Left ventricle myocardium inferior (tissue), 1 donor: Measurements from ENCODE around the gene FAM170B. TPM values are rescaled to one million over a fixed set of nuclear protein-coding genes. Genes with fewer than 3 reads are reported as not detected.

ENCODE experiments used
- DNase-seq: peaks from one replicate; pipeline ENCODE4 v3.0.0-alpha.2; 2020
- H3K27ac ChIP-seq: fragments of 200-600 bp; replicated peaks from 2 replicates; pipeline ENCODE4 v1.8.0; 2021
- H3K27me3 ChIP-seq: fragments of 200-600 bp; 2 replicates; pipeline ENCODE4 v1.8.0; 2021; ENCODE audit warnings: low read depth
- H3K36me3 ChIP-seq: fragments of 200-600 bp; 2 replicates; pipeline ENCODE4 v1.8.0; 2021
- H3K4me1 ChIP-seq: fragments of 200-600 bp; 2 replicates; pipeline ENCODE4 v1.8.0; 2021
- H3K4me3 ChIP-seq: fragments of 200-600 bp; 2 replicates; pipeline ENCODE4 v1.8.0; 2021; ENCODE audit warnings: mild to moderate bottlenecking, moderate library complexity
- H3K9me3 ChIP-seq: fragments of 200-600 bp; replicated peaks from 2 replicates; pipeline ENCODE4 v1.8.0; 2021
- intact Hi-C: fragments of 100-400 bp; cut with micrococcal nuclease; formaldehyde crosslinking; loops from one replicate; pipeline ENCODE4 v1.11.0; 2022
- total RNA-seq: library from RNA; stranded (reverse); fragmentation: NEBNext Ultra II Directional; extraction: Animal tissue kit (Norgen Biotek cat#: 25700); gene quantifications from one replicate; pipeline ENCODE4 v1.2.1, GENCODE V29; 2021
- TF ChIP-seq, protein P1 (sequence below): fragments of 200-600 bp; IDR thresholded peaks from 2 replicates; pipeline ENCODE4 v1.8.0; 2021; ENCODE audit warnings: antibody characterized with exemption, mild to moderate bottlenecking, borderline replicate concordance
- donor health status: DM: no; HTN: yes; CAD: no; lungs with severe emphysema.

FAM170B gene
- total RNA-seq, 1 donor from 2014 or later: not detected

GRCh38 chr10:49164559-49165188 lies 30.9 kb upstream of the FAM170B start:
- intact Hi-C loops: loop anchor here (10.0 kb wide), 1 partner anchor 180 kb away; no protein-coding TSS in a partner anchor
- Histone ChIP-seq H3K9me3 (no peaks in the 10 kb centered on the region), H3K4me1 (peaks cover 42% of the 10 kb centered on the region), H3K27me3 (no peaks in the 10 kb centered on the region), H3K27ac (no peak overlapping the region), H3K4me3 (no peak overlapping the region), H3K36me3 (peaks cover 21% of the 10 kb centered on the region)
- DNase-seq: no peak
- TF ChIP-seq, protein P1, sequence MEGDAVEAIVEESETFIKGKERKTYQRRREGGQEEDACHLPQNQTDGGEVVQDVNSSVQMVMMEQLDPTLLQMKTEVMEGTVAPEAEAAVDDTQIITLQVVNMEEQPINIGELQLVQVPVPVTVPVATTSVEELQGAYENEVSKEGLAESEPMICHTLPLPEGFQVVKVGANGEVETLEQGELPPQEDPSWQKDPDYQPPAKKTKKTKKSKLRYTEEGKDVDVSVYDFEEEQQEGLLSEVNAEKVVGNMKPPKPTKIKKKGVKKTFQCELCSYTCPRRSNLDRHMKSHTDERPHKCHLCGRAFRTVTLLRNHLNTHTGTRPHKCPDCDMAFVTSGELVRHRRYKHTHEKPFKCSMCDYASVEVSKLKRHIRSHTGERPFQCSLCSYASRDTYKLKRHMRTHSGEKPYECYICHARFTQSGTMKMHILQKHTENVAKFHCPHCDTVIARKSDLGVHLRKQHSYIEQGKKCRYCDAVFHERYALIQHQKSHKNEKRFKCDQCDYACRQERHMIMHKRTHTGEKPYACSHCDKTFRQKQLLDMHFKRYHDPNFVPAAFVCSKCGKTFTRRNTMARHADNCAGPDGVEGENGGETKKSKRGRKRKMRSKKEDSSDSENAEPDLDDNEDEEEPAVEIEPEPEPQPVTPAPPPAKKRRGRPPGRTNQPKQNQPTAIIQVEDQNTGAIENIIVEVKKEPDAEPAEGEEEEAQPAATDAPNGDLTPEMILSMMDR: peak; percentile 77

DNA sequence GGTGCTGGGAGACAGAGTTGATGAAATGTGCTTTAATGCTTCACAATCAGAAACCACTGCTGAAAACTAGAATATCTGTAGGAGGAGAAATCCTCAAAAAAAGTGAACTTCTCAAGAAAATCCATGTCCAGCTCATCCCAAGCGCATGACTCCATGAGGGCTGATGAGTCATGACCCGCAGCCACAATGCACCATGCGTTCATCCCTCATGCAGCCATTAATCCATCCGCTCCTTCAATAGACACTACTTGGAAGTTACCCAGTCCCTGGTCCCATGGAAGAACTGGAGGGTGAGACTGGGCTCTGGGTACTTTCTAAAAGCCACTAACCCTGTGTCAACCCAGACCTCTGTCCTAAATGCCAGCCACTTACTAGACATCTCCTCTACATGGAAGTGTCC lies 29.9 kb upstream of the FAM170B start:
- intact Hi-C loops: loop anchor here (10.0 kb wide), 1 partner anchor 179 kb away; no protein-coding TSS in a partner anchor

GRCh38 chr10:49162761-49163310 lies 29.0 kb upstream of the FAM170B start:
- H3K36me3 ChIP-seq: peaks cover 21% of the 10 kb centered on the region
- H3K27ac ChIP-seq: no peak overlapping the region
- TF ChIP-seq, protein P1: no peak
- intact Hi-C loops: loop anchor here (10.0 kb wide), 1 partner anchor 178 kb away; no protein-coding TSS in a partner anchor
- no peaks in the 10 kb centered on the region for H3K9me3 ChIP-seq
- H3K4me1 ChIP-seq: peaks cover 33% of the 10 kb centered on the region
- no peak overlapping the region for H3K4me3 ChIP-seq
- DNase-seq: no peak
- no peaks in the 10 kb centered on the region for H3K27me3 ChIP-seq

More for the DNA sequence above, 29.9 kb upstream of the FAM170B start:
- Histone ChIP-seq H3K9me3 (no peaks in the 10 kb centered on the region), H3K4me3 (no peak overlapping the region), H3K27me3 (no peaks in the 10 kb centered on the region), H3K27ac (no peak overlapping the region), H3K36me3 (peaks cover 21% of the 10 kb centered on the region), H3K4me1 (peaks cover 39% of the 10 kb centered on the region)
- no peak for DNase-seq
- TF ChIP-seq, protein P1: no peak

DNA sequence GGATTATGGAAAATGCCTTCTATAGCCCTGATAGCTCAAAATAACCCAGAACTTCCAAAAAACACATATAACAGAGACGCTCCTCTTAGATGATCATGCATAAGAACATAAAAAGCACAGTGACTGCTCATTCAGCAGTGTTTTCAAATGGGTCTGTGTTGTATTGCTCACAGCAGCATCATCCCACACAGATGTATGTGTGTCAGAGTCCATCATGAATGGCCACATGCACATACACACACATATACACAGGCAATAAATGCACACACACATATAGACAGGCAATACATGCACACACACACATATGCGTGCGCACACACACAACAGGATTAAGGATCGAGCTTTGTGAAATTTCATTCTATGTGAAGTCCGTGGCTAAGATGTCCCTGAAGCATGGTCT lies 28.2 kb upstream of the FAM170B start:
- intact Hi-C loops: loop anchor here (10.0 kb wide), 1 partner anchor 177 kb away; no protein-coding TSS in a partner anchor
- TF ChIP-seq, protein P1: no peak

DNA sequence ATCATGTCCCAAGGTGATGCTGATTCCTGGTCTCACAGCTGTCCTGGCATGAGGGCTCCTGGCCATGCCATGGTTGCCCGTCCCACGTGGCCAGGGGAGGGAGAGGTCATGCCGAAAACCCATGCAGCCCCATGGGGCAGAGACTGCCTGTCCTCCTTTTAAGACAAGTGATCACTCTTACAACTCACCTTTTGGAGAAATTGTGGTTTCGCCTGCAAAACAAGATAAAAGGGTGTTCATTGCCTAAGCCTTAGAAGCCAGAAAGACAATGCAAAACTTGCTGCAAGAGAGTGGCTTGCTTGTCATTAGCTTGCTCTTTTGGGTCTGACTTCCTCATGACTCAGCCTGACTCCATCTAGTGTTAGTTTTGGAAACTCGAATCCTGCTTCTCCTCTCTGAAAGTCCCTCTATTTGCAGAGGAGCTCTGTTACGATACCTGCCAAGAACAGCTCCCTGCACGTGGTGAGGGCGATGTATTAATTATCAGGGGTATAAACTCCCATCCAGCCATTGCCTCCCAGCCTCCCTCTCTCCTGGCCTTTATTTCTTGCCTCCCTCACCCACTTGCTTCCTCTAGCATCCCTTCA lies 27.7 kb upstream of the FAM170B start:
- Histone ChIP-seq H3K4me1 (peaks cover 21% of the 10 kb centered on the region), H3K9me3 (no peaks in the 10 kb centered on the region), H3K27ac (no peak overlapping the region), H3K36me3 (peaks cover 26% of the 10 kb centered on the region), H3K4me3 (no peak overlapping the region), H3K27me3 (no peaks in the 10 kb centered on the region)
- intact Hi-C loops: loop anchor here (10.0 kb wide), 1 partner anchor 177 kb away; no protein-coding TSS in a partner anchor
- TF ChIP-seq, protein P1: peak; percentile 63
- no peak for DNase-seq

More for the DNA sequence above, 28.2 kb upstream of the FAM170B start:
- Histone ChIP-seq H3K27me3 (no peaks in the 10 kb centered on the region), H3K4me1 (peaks cover 27% of the 10 kb centered on the region), H3K36me3 (peaks cover 24% of the 10 kb centered on the region), H3K9me3 (no peaks in the 10 kb centered on the region), H3K27ac (no peak overlapping the region), H3K4me3 (no peak overlapping the region)
- no peak for DNase-seq
